ENCODE results near the gene CCDC92B. TPM values are rescaled to one million over a fixed set of nuclear protein-coding genes. Genes with fewer than 3 reads are reported as not detected.

Gene CCDC92B
- total RNA-seq, 1 experiment from 2014 or later, result 1.9 TPM

DNA sequence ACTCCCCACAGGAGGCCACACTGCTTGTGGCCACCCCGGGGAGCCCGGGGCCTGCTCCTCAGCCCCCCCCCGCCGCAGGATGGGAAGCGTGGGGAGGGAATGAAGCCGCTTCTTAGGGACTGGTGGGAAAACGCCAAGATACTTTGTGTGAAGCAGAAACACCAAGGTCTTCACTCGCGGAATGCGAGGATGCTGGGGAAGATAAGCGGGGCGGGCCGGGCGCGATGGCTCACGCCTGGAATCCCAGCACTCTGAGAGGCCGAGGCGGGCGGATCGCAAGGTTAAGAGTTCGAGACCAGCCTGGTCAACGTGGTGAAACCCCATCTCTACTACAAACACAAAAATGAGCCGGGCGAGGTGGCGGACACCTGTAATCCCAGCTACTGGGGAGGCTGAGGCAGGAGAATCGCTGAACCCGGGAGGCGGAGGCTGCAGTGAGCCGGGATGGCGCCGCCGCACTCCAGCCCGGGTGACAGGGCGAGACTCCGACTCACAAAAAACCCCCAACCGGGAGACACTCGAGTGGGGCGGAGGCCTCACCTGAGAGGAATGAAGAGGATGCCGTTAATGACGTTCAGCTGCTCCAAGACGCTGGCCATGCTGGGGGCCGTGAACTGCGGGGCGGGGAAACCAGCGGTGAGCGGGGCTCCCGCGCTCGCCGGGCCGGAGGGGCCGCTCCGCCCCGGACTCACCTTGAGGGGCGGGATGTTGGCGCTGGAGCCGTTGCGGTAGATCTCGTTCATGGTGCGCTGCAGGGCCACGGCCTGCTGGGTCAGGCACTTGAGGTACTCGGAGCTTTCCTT is 58.2 kb downstream of the CCDC92B start:
- H3K9me3 ChIP-seq (ENCODE audit: insufficient read depth, low read depth), result no peaks in the 10 kb centered on the region
- H3K4me1 ChIP-seq (replicated peaks; ENCODE audit: insufficient read depth), result no peaks in the 10 kb centered on the region
- ChIA-PET CTCF (no interaction called here), POLR2A (ENCODE audit: unreplicated experiment) (no interaction called here)
- peaks cover 49% of the 10 kb centered on the region for H4K20me1 ChIP-seq (ENCODE audit: insufficient read depth)
- intact Hi-C loops (cut with micrococcal nuclease; ENCODE audit: unreplicated experiment), result no loop called here
- DNase-seq, result no peak
- BruUV-seq (replicated peaks), result no TSS peak
- H2AFZ ChIP-seq, result no peak overlapping the region
- H3K4me3 ChIP-seq, result no peak overlapping the region
- H3K9me2 ChIP-seq (ENCODE audit: insufficient read depth), result no peaks in the 10 kb centered on the region
- no peaks in the 10 kb centered on the region for H3K36me3 ChIP-seq (ENCODE audit: low read depth)
- peaks cover 36% of the 10 kb centered on the region for H3F3A ChIP-seq (ENCODE audit: insufficient read depth, low read depth)
- no peaks in the 10 kb centered on the region for H3K79me2 ChIP-seq (ENCODE audit: low read depth)
- no peak for TF ChIP-seq EZH2 (IDR thresholded peaks at IDR 0.05; ENCODE audit: low read depth)
- TF ChIP-seq, protein P1, sequence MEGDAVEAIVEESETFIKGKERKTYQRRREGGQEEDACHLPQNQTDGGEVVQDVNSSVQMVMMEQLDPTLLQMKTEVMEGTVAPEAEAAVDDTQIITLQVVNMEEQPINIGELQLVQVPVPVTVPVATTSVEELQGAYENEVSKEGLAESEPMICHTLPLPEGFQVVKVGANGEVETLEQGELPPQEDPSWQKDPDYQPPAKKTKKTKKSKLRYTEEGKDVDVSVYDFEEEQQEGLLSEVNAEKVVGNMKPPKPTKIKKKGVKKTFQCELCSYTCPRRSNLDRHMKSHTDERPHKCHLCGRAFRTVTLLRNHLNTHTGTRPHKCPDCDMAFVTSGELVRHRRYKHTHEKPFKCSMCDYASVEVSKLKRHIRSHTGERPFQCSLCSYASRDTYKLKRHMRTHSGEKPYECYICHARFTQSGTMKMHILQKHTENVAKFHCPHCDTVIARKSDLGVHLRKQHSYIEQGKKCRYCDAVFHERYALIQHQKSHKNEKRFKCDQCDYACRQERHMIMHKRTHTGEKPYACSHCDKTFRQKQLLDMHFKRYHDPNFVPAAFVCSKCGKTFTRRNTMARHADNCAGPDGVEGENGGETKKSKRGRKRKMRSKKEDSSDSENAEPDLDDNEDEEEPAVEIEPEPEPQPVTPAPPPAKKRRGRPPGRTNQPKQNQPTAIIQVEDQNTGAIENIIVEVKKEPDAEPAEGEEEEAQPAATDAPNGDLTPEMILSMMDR (conservative IDR thresholded peaks at IDR 0.05), result no peak
- no peak overlapping the region for H3K4me2 ChIP-seq
- no peak overlapping the region for H3K27ac ChIP-seq
- H3K27me3 ChIP-seq (ENCODE audit: insufficient read depth, low read depth), result no peaks in the 10 kb centered on the region

DNA sequence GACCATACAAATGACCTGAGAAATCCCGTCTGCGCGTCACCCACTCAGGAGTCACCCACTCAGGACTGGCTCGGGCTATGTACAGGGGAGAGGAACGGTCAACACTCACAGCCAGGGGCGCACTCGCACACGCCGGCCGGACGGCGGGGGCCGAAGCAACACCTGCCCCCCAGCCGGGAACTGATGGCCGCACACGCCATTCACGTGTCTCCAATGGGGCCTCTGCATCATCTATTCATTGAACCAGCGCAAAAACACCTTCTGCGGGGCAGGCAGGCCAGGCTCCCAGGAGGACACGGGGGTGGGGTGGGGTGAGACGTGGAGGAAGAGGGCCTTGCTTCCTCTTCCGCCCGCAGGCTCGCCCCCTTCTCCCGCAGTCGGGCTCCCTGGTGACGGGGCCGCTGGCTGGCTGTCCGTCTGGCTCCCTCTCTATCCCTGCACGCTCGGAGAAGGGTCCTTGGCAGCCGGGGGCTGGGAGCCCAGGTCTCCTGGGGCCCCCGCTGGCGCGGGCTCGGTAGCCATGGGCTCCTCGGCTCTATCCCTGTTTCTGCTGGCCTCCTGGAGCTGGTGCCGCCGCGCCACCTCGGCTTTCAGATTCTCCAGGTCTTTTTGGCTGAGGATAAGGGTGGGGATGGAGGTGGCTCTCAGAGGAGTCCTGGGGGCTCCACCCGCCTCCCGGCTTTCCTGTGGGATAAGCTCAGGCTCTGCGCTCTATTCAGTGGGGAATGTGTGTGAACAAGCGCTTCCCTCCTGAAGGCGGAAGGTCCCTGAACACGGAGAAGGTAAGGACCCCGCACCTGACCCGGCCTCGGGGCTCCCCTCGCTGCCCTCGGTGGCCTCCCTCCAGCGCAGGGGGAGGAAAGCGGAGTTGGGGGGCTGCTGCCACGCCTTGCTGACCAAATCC is 59.0 kb downstream of the CCDC92B start:
- Histone ChIP-seq H2AFZ (no peak overlapping the region), H3K9me2 (ENCODE audit: insufficient read depth) (no peaks in the 10 kb centered on the region), H3K4me1 (replicated peaks; ENCODE audit: insufficient read depth) (no peaks in the 10 kb centered on the region), H3K4me2 (no peak overlapping the region), H3K27me3 (ENCODE audit: insufficient read depth, low read depth) (no peaks in the 10 kb centered on the region), H3K9me3 (ENCODE audit: insufficient read depth, low read depth) (no peaks in the 10 kb centered on the region), H3K4me3 (no peak overlapping the region), H3K36me3 (ENCODE audit: low read depth) (no peaks in the 10 kb centered on the region), H3K79me2 (ENCODE audit: low read depth) (no peaks in the 10 kb centered on the region), H3F3A (ENCODE audit: insufficient read depth, low read depth) (peaks cover 44% of the 10 kb centered on the region), H3K27ac (no peak overlapping the region), H4K20me1 (ENCODE audit: insufficient read depth) (peaks cover 40% of the 10 kb centered on the region)
- ChIA-PET CTCF (no interaction called here), POLR2A (ENCODE audit: unreplicated experiment) (no interaction called here)
- no peak for DNase-seq
- intact Hi-C loops (cut with micrococcal nuclease; ENCODE audit: unreplicated experiment), result no loop called here
- TF ChIP-seq, protein P1 (conservative IDR thresholded peaks at IDR 0.05), result no peak
- no peak for TF ChIP-seq EZH2 (IDR thresholded peaks at IDR 0.05; ENCODE audit: low read depth)
- BruUV-seq (replicated peaks), result no TSS peak

DNA sequence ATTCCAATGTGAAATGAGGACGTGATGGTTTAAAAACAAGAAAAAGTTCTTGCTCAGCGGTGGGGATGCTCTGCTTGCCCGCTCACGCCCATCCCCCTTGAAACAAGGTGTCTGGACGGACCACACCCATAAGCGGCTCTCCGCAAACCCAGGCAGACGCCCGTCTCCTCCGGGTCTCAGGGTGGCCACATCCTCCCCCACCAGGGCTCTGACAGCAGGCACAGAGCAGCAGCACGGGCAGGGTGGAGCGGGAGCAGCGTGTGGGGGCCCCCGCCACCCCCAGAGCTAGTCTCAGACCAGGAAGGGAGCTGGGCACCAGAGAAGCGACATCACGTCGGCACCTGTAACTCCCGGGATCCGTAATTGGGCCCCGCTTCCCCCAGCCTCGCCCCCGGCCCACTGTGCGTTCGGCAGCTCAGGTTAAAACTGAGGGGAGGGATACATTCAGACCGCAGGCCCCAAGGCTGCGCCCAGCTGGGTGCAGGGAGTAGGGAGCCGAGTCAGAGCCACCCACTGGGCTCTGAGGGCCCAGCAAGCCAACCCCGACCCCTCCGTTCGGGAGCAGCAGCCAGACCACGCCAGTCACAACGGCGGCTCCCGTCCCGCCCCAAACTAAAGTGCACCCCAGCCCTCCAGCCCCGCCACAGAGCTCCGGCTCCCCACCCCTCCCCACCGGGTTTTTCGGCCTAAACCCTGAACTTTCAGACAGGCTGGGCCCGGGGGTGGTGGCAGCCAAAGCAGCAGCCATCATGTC is 59.9 kb downstream of the CCDC92B start:
- Histone ChIP-seq H3K27me3 (ENCODE audit: insufficient read depth, low read depth) (no peaks in the 10 kb centered on the region), H3K79me2 (ENCODE audit: low read depth) (no peaks in the 10 kb centered on the region), H3K9me3 (ENCODE audit: insufficient read depth, low read depth) (no peaks in the 10 kb centered on the region), H3K4me3 (no peak overlapping the region), H2AFZ (no peak overlapping the region), H3K36me3 (ENCODE audit: low read depth) (no peaks in the 10 kb centered on the region), H3K27ac (0 out of 2 replicates have a peak overlapping the region, but pooled peaks have one; percentile 1), H3K4me2 (no peak overlapping the region), H3F3A (ENCODE audit: insufficient read depth, low read depth) (peaks cover 48% of the 10 kb centered on the region), H4K20me1 (ENCODE audit: insufficient read depth) (peaks cover 34% of the 10 kb centered on the region), H3K4me1 (replicated peaks; ENCODE audit: insufficient read depth) (no peaks in the 10 kb centered on the region), H3K9me2 (ENCODE audit: insufficient read depth) (no peaks in the 10 kb centered on the region)
- POLR2A ChIA-PET (ENCODE audit: unreplicated experiment), result no interaction called here
- no TSS peak for BruUV-seq (replicated peaks)
- intact Hi-C loops (cut with micrococcal nuclease; ENCODE audit: unreplicated experiment), result no loop called here
- CTCF ChIA-PET, result no interaction called here
- no peak for DNase-seq
- TF ChIP-seq, protein P1 (conservative IDR thresholded peaks at IDR 0.05), result no peak
- TF ChIP-seq EZH2 (IDR thresholded peaks at IDR 0.05; ENCODE audit: low read depth), result no peak
